Pancreas (tissue), 10 donors: ENCODE data around the gene ZNF117. TPM values are rescaled to one million over a fixed set of nuclear protein-coding genes. Genes with fewer than 3 reads are reported as not detected.
"Not testable (repeated sequence)": the region's sequence is repeated elsewhere in the genome, so short reads cannot be mapped to it uniquely, and the experiment has no call there.

ENCODE experiments used
- ATAC-seq, 4 donors: fragments of 200-7000 bp; cut with Tn5 transposase; one replicate each; pipeline versions ENCODE4 v1.8.0 to v1.9.1; 2020; ENCODE audit warnings: mild to moderate bottlenecking in 4 of 4, moderate library complexity in 4 of 4
- DNase-seq, 6 donors: peaks; one replicate each; pipeline ENCODE4 v3.0.0-alpha.2; 2020
- FAIRE-seq: peaks from 2 replicates; lab custom pipeline; 2012; peaks lifted over from hg19 to GRCh38; lab: Jason Lieb, UNC
- H3K27ac ChIP-seq, 4 donors: fragments of 200-600 bp; sonication (generic); 1 replicate in 3 of 4; 2 replicates in 1 of 4; pipeline versions ENCODE4 v1.5.0 to v1.8.0; 2020
- H3K27me3 ChIP-seq, 4 donors: fragments of 200-600 bp; one replicate each; pipeline ENCODE4 v1.8.0; 2021
- H3K36me3 ChIP-seq, 3 donors: fragments of 200-600 bp; sonication (generic) in 1 of 3; one replicate each; pipeline versions ENCODE4 v1.5.0 to v1.8.0; 2020 to 2021
- H3K4me1 ChIP-seq, 3 donors: fragments of 200-600 bp; one replicate each; pipeline ENCODE4 v1.8.0; 2021
- H3K4me3 ChIP-seq, 4 donors: fragments of 200-600 bp; sonication (generic) in 2 of 4; one replicate each; pipeline versions ENCODE4 v1.5.0 to v1.8.0; 2020 to 2021
- H3K9me3 ChIP-seq, 4 donors: fragments of 200-600 bp; one replicate each; pipeline ENCODE4 v1.8.0; 2021
- WGBS, 2 donors: extraction: QIAGEN DNeasy Blood & Tissue Kit; methylation state at CpG; one replicate each; pipeline ENCODE4 v1.1.7; 2013; 5-methylcytosine and 5-hydroxymethylcytosine counted together
- intact Hi-C, 3 donors: fragments of 100-400 bp; cut with DNase I; formaldehyde crosslinking; loops; one replicate each; pipeline versions ENCODE4 v1.11.1 to v1.14.2; 2022
- polyA plus RNA-seq, 2 donors: library from polyadenylated mRNA; stranded (reverse); fragments of 200-250 nt; gene quantifications; one replicate each; pipeline ENCODE4 v1.2.3, GENCODE V29; 2013
- total RNA-seq, 6 donors: library from RNA; stranded (reverse); fragmentation: NEBNext Ultra II Directional in 4 of 6; extraction: Animal tissue kit (Norgen Biotek cat#: 25700) in 4 of 6; gene quantifications; one replicate each; pipeline versions ENCODE4 v1.2.1 to v1.2.4, GENCODE V29; 2021 to 2023
- TF ChIP-seq, protein P1 (sequence below), 4 donors: fragments of 200-600 bp; sonication (generic) in 3 of 4; IDR thresholded peaks; one replicate each; pipeline versions ENCODE4 v1.5.0 to v1.8.0; 2021; ENCODE audit warnings: antibody characterized with exemption in 4 of 4
- donor health status: healthy with polysubstance abuse.
- donor health status: DM: no; HTN: no; CAD: no; lungs with moderate emphysema.
- donor health status: DM: no; HTN: no; CAD: no.
- donor health status: control.
- donor health status: control.
- donor health status: Bipolar disorder and iron deficiency.
- donor health status: DM: yes; HTN: yes; CAD: no.
- donor health status: DM: no; HTN: no; CAD: no.
- donor health status: DM: no; HTN: no; CAD: no.
- donor health status: DM: yes; HTN: yes; CAD: no.

ZNF117 gene
- total RNA-seq, result 1 to 10 TPM; 3.0 to 9.4 (median 3.9) TPM
- 1 to 10 TPM; 3.0 to 4.2 TPM for polyA plus RNA-seq

DNA sequence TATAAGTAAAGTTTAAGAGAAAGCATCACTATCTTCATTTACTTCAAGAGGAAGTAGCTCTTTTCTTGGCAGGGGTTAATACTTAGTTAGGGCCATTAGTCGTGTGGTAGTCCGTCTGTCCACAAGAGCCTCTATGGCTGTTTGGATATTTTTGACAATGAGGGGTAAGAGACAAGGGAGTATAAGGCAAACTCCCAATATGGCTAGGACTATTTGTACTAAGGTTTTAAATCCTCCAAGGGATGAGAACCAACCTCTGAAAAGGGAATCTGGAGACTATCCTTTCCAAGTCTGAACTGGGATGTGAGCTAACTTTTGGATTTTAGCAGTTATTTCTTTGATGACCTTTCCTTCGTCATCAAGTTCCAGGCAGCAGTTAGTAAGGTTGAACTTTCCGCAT, at the start of gene ZNF117:
Gene ZNF117 (minus strand): TSS at position 101 of the 400 bp plus-strand sequence.
- TF ChIP-seq, protein P1, sequence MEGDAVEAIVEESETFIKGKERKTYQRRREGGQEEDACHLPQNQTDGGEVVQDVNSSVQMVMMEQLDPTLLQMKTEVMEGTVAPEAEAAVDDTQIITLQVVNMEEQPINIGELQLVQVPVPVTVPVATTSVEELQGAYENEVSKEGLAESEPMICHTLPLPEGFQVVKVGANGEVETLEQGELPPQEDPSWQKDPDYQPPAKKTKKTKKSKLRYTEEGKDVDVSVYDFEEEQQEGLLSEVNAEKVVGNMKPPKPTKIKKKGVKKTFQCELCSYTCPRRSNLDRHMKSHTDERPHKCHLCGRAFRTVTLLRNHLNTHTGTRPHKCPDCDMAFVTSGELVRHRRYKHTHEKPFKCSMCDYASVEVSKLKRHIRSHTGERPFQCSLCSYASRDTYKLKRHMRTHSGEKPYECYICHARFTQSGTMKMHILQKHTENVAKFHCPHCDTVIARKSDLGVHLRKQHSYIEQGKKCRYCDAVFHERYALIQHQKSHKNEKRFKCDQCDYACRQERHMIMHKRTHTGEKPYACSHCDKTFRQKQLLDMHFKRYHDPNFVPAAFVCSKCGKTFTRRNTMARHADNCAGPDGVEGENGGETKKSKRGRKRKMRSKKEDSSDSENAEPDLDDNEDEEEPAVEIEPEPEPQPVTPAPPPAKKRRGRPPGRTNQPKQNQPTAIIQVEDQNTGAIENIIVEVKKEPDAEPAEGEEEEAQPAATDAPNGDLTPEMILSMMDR (IDR thresholded peaks at IDR 0.05), result no peak
- Histone ChIP-seq H3K4me3 (no peak within 1 kb of the TSS), H3K27ac (no peak within 1 kb of the TSS), H3K36me3 (peaks cover 0 to 5% (median 0%) of the 10 kb centered on the region in 3 donors), H3K27me3 (no peaks in the 10 kb centered on the region), H3K4me1 (no peaks in the 10 kb centered on the region), H3K9me3 (no peaks in the 10 kb centered on the region)
- no peak for ATAC-seq
- intact Hi-C loops, result no loop called here
- no peak for DNase-seq
- FAIRE-seq, result no peak
- WGBS, 2 donors, result 72 to 85% methylated on average over 4 of the region's 4 CpGs

DNA sequence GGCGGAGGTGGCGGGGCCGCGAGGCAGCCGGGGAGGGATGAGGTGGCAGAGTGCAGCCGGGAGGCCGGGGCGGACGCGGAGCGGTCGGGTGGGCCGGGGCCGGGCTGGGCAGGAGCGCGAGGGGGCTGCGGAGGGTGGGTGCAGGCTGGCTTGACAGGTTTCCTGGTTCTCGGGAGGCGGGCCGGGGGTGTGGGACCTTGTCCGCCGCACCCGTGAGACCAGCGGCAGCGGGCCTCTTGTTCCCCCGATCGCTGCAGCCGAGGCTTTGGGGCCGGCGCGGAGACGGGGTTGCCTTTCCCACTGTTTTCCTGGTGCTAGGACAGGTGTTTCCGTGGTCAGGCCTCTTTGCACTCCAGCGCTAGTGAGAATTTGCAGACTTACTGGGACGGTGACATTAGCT, 47.9 kb upstream of the ZNF117 start:
- H3K27me3 ChIP-seq, H3K9me3 ChIP-seq, intact Hi-C loops, H3K36me3 ChIP-seq, FAIRE-seq: not testable (repeated sequence)
- ATAC-seq (peak; percentile 22 to 45 (median 27)), DNase-seq (peak; percentile 35 to 81 (median 56))
- Histone ChIP-seq H3K27ac (peak overlapping the region; percentile 68 to 86 (median 78)), H3K4me3 (peak overlapping the region; percentile 28 to 67 (median 54)), H3K4me1 (peaks cover 0 to 12% (median 0%) of the 10 kb centered on the region in 3 donors)
- 0 to 2% methylated on average over 11 to 34 of the region's 35 CpGs for WGBS, 2 donors

DNA sequence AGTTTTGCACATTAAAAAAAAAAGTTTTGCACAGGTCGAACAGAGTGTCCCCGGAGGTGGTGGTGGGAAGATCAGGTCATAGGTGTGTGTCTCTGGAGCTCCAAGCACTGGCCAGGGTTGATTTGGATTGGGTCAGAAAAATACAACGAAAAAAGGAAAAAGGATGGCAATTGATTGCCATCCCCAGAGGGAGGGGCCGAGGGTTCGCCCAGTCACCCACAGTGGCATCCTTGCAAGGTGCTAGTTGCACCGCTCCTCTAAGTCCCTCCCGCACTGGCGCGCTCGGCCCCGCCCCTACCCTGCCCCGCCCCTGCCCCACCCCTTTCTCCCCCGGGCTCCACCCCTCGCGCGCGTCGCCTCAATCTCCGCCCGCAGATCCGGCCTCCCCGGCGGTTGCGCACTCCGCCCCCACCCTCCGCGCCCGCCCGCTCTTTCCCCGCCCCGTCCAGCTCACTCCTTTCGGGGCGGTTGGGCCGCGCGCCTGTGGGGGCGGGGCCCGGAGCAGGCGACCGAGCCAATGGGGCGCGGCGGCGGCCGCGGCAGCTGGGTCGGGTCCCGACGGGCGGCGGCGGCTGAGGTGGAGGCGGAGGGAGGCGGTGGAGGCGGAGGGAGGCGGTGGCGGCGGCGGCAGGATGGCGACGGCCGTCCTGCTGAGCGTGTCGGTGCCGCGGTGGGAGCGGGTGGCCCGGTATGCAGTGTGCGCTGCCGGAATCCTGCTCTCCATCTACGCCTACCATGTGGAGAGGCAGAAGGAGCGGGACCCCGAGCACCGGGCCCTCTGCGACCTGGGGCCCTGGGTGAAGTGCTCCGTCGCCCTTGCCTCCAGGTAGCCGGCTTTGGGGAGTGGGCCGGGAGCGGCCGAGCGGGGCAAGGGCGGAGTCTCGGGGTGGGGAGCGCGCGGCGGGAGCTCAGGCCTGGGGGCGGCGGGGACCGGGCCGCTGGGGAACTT, 47.2 kb upstream of the ZNF117 start:
- no peak for FAIRE-seq
- Histone ChIP-seq H3K4me3 (peak overlapping the region; percentile 42 to 67 (median 54)), H3K27ac (peak overlapping the region; percentile 68 to 86 (median 78)), H3K9me3 (no peaks in the 10 kb centered on the region), H3K4me1 (peaks cover 0 to 12% (median 0%) of the 10 kb centered on the region in 3 donors), H3K36me3 (no peaks in the 10 kb centered on the region), H3K27me3 (no peaks in the 10 kb centered on the region)
- 2 to 6% methylated on average over 23 to 91 of the region's 92 CpGs for WGBS, 2 donors
- TF ChIP-seq, protein P1 (IDR thresholded peaks at IDR 0.05), result no peak
- ATAC-seq, result peak; percentile 90 to 95 (median 92)
- DNase-seq, result peak; percentile 93 to 97 (median 95)
- intact Hi-C loops, result no loop called here

DNA sequence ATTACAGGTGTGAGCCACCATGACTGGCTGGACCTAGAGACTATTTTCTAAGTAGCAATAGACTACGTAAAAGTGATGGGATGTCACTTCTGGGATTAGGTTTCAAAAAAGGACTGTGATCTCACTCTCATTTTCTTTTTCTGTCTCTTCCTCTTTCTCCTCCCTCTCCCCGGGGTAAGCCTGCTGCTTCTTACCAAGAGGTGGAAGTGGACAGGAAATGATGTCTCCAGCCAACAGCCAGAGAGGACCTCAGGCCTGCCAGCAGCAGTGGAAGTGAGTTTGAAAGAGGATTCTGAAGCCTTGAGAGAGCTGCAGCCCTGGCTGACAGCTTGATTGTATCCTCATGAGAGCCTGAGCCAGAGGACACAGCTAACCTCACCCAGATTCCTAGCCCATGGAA, 45.7 kb upstream of the ZNF117 start:
- Histone ChIP-seq H3K4me1 (peaks cover 0 to 12% (median 0%) of the 10 kb centered on the region in 3 donors), H3K27ac (peak overlapping the region in 2 of 4 donors; percentile 47 to 50)
- H3K9me3 ChIP-seq, H3K4me3 ChIP-seq, H3K27me3 ChIP-seq, H3K36me3 ChIP-seq, FAIRE-seq, intact Hi-C loops: not testable (repeated sequence)
- WGBS, 2 donors, result 63 to 64% methylated on average over 2 of the region's 2 CpGs
- DNase-seq, result peak in 1 of 6 donors; percentile 25
- peak in 1 of 4 donors; percentile 4 for ATAC-seq

DNA sequence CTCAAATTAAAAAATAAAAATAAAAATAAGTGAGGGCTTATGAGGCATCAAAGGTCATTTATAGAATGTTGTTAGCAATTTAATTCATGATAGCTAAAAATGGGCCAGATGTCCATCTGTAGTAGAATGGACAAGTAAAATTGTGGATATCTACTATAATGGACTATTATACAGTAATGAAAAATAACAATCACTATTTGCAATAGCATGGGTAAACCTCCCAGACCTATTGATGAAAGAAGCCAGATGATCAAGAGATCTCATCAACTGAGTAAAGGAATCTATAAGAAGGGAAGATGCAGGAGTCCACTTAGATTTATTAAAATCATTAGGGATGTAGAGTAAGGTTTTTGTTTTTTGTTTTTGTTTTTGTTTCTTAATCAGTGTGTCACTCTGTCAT, 44.6 kb upstream of the ZNF117 start:
- intact Hi-C loops, H3K27me3 ChIP-seq, DNase-seq, H3K27ac ChIP-seq, H3K9me3 ChIP-seq, ATAC-seq, FAIRE-seq, H3K4me3 ChIP-seq, H3K36me3 ChIP-seq: not testable (repeated sequence)
- H3K4me1 ChIP-seq, result peaks cover 0 to 12% (median 0%) of the 10 kb centered on the region in 3 donors

DNA sequence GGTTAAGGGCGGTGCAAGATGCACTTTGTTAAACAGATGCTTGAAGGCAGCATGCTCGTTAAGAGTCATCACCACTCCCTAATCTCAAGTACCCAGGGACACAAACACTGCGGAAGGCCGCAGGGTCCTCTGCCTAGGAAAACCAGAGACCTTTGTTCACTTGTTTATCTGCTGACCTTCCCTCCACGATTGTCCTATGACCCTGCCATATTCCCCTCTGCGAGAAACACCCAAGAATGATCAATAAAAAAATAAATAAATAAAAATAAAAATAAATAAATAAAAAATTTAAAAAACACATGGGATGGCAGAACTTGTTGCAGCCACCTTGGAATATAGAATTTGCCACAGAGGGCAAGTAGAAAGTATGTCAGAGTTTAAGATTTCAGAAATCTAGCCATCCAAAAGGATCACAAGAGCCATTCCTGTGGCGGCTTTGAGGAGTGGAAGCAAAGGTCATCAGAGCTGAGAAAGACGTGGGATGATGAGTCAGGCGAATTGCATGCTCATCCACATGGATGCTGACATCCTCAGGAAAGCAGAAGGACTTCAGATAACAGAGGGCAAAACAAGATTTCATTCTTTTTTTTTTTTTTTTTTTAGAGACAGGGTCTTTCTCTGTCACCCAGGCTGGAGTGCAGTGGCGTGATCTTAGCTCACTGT, 43.4 kb upstream of the ZNF117 start:
- H3K27me3 ChIP-seq, DNase-seq, H3K9me3 ChIP-seq, H3K36me3 ChIP-seq, H3K4me3 ChIP-seq, FAIRE-seq, H3K4me1 ChIP-seq, ATAC-seq, H3K27ac ChIP-seq, intact Hi-C loops: not testable (repeated sequence)
- 69 to 81% methylated on average over 7 to 9 of the region's 10 CpGs for WGBS, 2 donors

DNA sequence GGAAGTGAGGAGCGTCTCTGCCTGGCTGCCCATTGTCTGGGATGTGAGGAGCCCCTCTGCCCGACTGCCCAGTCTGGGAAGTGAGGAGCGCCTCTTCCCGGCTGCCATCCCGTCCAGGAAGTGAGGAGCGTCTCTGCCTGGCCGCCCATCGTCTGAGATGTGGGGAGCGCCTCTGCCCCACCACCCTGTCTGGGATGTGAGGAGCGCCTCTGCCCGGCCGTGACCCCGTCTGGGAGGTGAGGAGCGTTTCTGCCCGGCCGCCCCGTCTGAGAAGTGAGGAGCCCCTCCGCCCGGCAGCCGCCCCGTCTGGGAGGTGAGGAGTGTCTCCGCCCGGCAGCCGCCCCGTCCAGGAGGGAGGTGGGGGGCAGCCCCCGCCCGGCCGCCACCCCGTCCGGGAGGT, 42.6 kb upstream of the ZNF117 start:
- H3K27ac ChIP-seq, H3K4me1 ChIP-seq, H3K4me3 ChIP-seq, H3K36me3 ChIP-seq, FAIRE-seq, intact Hi-C loops, H3K9me3 ChIP-seq, H3K27me3 ChIP-seq, ATAC-seq: not testable (repeated sequence)
- 90 to 97% methylated on average over 27 to 30 of the region's 30 CpGs for WGBS, 2 donors
- DNase-seq, result peak in 1 of 6 donors; percentile 35

DNA sequence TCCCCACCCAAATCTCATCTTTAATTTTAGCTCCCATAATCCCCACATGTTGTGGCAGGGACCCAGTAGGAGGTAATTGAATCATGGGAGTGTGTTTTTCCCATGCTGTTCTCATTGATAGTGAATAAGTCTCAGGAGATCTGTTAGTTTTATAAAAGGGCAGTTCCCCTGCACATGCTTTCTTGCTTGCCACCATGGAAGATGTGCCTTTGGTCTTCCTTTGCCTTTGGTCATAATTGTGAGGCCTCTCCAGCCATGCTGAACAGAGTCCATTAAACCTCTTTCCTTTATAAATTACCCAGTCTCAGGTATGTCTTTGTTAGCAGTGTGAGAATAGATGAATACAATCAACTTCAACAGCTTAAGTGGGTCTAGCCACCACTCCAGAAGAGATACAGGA, 34.2 kb upstream of the ZNF117 start:
- H3K27me3 ChIP-seq, H3K4me1 ChIP-seq, FAIRE-seq, H3K36me3 ChIP-seq, intact Hi-C loops, H3K9me3 ChIP-seq, ATAC-seq, H3K4me3 ChIP-seq, DNase-seq, H3K27ac ChIP-seq: not testable (repeated sequence)

DNA sequence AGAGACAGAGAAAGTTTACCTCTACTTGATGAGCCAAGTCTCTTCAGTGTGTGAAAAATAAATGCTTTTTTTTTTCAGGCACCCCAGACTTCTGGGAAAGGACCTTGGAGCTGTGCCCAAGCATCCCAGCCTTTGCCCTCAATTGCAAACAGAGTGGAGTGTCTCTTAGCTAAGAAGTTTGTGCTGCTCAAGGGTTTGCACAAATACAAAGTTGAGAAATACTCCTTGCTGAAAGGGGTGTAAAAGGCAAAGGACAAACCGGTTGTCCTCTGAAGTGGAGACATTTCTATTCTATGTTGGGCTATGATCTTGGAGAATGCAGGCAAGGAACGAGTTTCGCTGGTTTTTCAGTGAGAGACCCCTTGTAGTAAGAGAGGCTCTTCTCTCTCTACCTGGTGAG, 30.1 kb upstream of the ZNF117 start:
- H3K27ac ChIP-seq, FAIRE-seq, DNase-seq, H3K4me3 ChIP-seq, H3K9me3 ChIP-seq, H3K27me3 ChIP-seq, H3K4me1 ChIP-seq, H3K36me3 ChIP-seq, intact Hi-C loops: not testable (repeated sequence)
- ATAC-seq, result peak in 1 of 4 donors; percentile 11
- WGBS, 2 donors, result 62 to 79% methylated on average over 2 of the region's 3 CpGs

DNA sequence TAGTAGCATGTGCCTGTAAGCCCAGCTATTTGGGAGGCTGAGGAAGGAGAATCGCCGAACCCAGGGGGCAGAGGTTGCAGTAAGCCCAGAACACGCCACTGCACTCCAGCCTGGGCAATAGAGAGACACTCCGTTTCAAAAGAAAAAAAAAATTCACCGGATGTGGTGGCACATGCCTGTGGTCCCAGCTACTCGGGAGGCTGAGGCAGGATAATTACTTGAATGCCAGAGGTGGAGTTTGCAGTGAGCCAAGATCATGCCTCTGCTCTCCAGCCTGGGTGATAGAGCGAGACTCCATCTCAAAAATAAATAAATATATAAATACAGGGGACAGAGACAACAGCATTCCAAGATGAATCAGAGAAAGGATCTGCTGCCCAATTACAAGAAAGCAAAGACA, 19.0 kb upstream of the ZNF117 start:
- ATAC-seq, result not testable (repeated sequence)

More for the DNA sequence above, 19.0 kb upstream of the ZNF117 start:
- H3K36me3 ChIP-seq, H3K27me3 ChIP-seq, DNase-seq, H3K9me3 ChIP-seq, H3K4me3 ChIP-seq, H3K4me1 ChIP-seq, intact Hi-C loops, H3K27ac ChIP-seq, FAIRE-seq: not testable (repeated sequence)
- WGBS, 2 donors, result 78 to 88% methylated on average over 7 of the region's 7 CpGs
